ENCODE results near the gene FKBP4. TPM values are rescaled to one million over a fixed set of nuclear protein-coding genes. Genes with fewer than 3 reads are reported as not detected.
A peak's percentile ranks its signal among the peaks of the same experiment; 100 is the strongest.

FKBP4 gene
- total and polyA plus RNA-seq, 2 of the 8 experiments (the other 6 are each of a cell fraction or from before 2014, with no cell fraction given), result 72.6 to 243 TPM

- TF ChIP-seq RXRA (IDR thresholded peaks at IDR 0.05; ENCODE audit: insufficient read depth, low read depth, low read length), result no peak
- TF ChIP-seq CHD1 (IDR thresholded peaks at IDR 0.05; ENCODE audit: low read depth, low read length), result no peak
- no peak for TF ChIP-seq POU5F1 (IDR thresholded peaks at IDR 0.05; ENCODE audit: low read depth, low read length)
- no peak for TF ChIP-seq NRF1 (IDR thresholded peaks at IDR 0.05; ENCODE audit: low read depth, low read length)
- TF ChIP-seq KDM1A (IDR thresholded peaks at IDR 0.05; ENCODE audit: borderline replicate concordance, low read length), result no peak
- TF ChIP-seq TAF1 (IDR thresholded peaks at IDR 0.05; ENCODE audit: low read depth, low read length), result no peak
- TF ChIP-seq EP300 (IDR thresholded peaks at IDR 0.05; ENCODE audit: borderline replicate concordance in 1 of 2, low read depth in 2 of 2, low read length in 2 of 2), result no peak
- no peak for TF ChIP-seq ATF3 (IDR thresholded peaks at IDR 0.05; ENCODE audit: insufficient read depth, low read depth, low read length)
- TF ChIP-seq HDAC6 (IDR thresholded peaks at IDR 0.05; ENCODE audit: low read depth, low read length), result no peak
- TF ChIP-seq KDM4A (IDR thresholded peaks at IDR 0.05; ENCODE audit: low read depth, low read length, severe bottlenecking), result peak; percentile 89
Observed at GRCh38 chr12:2795291-2796186, 769 bp downstream of the FKBP4 start (continued).
